ENCODE results near the gene IGSF23. TPM values are rescaled to one million over a fixed set of nuclear protein-coding genes. Genes with fewer than 3 reads are reported as not detected.
A peak's percentile ranks its signal among the peaks of the same experiment; 100 is the strongest.

Gene IGSF23
- total RNA-seq, 4 donors from 2014 or later, result not detected

DNA sequence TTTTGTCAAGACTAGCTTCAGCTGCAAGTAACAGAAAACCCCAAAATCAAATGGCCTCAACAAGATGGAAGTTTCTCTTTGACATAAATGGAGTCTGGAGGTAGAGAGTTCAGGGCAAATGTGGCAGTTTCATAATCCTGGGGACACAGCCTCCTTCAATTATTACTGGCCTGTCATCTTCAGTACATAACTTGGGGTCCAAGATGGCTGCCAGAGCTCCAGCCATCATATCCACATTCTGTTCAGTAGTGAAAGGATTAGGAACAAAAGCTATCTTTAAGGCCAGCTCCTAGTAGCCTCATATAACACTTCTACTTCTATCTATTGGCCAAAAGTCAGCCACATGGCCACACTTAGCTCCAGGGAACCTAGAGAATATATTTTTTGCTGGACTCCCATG, 15.0 kb upstream of the IGSF23 start:
- DNase-seq, result no peak
- intact Hi-C loops (cut with DNase I), result no loop called here
- H3K9me3 ChIP-seq, result peaks cover 0 to 8% (median 0%) of the 10 kb centered on the region in 3 donors
- no peaks in the 10 kb centered on the region for H3K36me3 ChIP-seq
- H3K27me3 ChIP-seq, result peaks cover 0 to 60% (median 0%) of the 10 kb centered on the region in 4 donors
- no peak for TF ChIP-seq POLR2A (IDR thresholded peaks at IDR 0.05)
- TF ChIP-seq, protein P1, sequence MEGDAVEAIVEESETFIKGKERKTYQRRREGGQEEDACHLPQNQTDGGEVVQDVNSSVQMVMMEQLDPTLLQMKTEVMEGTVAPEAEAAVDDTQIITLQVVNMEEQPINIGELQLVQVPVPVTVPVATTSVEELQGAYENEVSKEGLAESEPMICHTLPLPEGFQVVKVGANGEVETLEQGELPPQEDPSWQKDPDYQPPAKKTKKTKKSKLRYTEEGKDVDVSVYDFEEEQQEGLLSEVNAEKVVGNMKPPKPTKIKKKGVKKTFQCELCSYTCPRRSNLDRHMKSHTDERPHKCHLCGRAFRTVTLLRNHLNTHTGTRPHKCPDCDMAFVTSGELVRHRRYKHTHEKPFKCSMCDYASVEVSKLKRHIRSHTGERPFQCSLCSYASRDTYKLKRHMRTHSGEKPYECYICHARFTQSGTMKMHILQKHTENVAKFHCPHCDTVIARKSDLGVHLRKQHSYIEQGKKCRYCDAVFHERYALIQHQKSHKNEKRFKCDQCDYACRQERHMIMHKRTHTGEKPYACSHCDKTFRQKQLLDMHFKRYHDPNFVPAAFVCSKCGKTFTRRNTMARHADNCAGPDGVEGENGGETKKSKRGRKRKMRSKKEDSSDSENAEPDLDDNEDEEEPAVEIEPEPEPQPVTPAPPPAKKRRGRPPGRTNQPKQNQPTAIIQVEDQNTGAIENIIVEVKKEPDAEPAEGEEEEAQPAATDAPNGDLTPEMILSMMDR (IDR thresholded peaks at IDR 0.05), result no peak
- no peak overlapping the region for H3K27ac ChIP-seq
- H3K4me1 ChIP-seq, result no peaks in the 10 kb centered on the region
- no peak overlapping the region for H3K4me3 ChIP-seq

DNA sequence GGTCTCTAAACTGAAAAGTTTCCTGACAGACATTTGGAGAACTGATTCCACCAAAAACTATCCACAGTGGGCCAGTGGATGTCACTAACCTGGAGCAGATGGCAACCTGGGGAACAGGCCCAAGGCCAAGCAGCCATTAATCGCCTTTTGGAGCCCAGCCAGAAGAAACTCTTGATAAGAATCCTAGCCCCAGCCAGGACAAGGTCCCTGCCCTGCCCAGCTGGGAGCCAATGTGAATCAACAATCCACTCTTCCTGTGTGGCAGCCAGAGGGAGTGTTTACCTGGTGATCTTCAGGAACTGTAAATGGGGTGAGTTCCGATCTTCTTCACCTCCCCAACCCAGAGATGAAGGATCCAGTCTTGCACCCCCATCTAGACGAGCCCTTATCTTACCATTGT, 14.5 kb upstream of the IGSF23 start:
- no peak overlapping the region for H3K27ac ChIP-seq
- H3K27me3 ChIP-seq, result peaks cover 0 to 58% (median 0%) of the 10 kb centered on the region in 4 donors
- H3K4me3 ChIP-seq, result no peak overlapping the region
- intact Hi-C loops (cut with DNase I), result no loop called here
- H3K36me3 ChIP-seq, result no peaks in the 10 kb centered on the region
- H3K4me1 ChIP-seq, result peaks cover 0 to 5% (median 0%) of the 10 kb centered on the region in 3 donors
- 60 to 70% methylated on average over 1 to 3 of the region's 3 CpGs for WGBS, 2 donors
- TF ChIP-seq, protein P1 (IDR thresholded peaks at IDR 0.05), result no peak
- TF ChIP-seq POLR2A (IDR thresholded peaks at IDR 0.05), result no peak
- H3K9me3 ChIP-seq, result peaks cover 0 to 8% (median 0%) of the 10 kb centered on the region in 3 donors
- no peak for DNase-seq

DNA sequence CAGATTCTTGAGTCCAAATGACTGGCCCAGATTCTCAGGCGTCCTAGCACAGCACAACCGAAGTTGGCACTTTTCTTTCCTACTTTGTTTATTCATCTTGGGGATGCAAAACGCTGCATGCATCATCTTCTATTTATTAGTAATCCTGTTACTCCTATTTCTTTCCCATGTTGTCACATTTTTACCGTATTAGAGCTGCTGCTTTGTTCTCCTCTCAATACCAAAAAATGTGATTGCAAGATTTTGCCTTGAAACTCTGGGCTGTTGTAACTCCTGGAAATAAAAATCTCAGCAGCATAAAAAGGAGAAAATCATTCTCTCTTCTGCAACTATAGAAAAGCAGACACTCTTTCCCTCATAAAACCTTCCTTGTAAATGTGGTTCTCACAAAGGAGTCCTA, 12.9 kb upstream of the IGSF23 start:
- TF ChIP-seq, protein P1 (IDR thresholded peaks at IDR 0.05), result no peak
- TF ChIP-seq POLR2A (IDR thresholded peaks at IDR 0.05), result no peak
- Histone ChIP-seq H3K36me3 (no peaks in the 10 kb centered on the region), H3K27me3 (peaks cover 0 to 64% (median 0%) of the 10 kb centered on the region in 4 donors), H3K4me3 (no peak overlapping the region), H3K9me3 (peaks cover 0 to 8% (median 0%) of the 10 kb centered on the region in 3 donors), H3K4me1 (peaks cover 0 to 10% (median 0%) of the 10 kb centered on the region in 3 donors), H3K27ac (no peak overlapping the region)
- 61 to 67% methylated on average over 4 of the region's 4 CpGs for WGBS, 2 donors
- DNase-seq, result no peak
- intact Hi-C loops (cut with DNase I), result no loop called here

DNA sequence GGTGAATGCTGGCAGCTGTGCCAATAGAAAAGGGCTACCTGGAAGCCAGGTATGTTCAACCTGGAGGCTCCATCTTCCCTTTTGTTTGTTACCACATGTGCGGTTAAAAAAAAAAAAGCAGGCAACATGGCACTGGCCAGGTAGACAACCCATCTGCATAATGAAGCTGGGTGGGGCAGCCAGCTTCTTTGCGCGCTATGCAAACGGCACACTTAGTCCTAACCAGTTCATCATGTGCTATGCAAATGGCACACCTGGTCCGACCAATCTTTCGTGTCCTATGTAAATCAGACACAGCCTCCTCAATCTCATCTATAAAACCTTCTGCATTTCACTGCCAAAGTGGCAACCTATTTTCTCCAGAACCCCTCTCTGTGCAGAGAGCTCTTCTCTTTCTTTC, 11.3 kb upstream of the IGSF23 start:
- DNase-seq, result no peak
- TF ChIP-seq, protein P1 (IDR thresholded peaks at IDR 0.05), result no peak
- TF ChIP-seq POLR2A (IDR thresholded peaks at IDR 0.05), result no peak
- Histone ChIP-seq H3K27ac (no peak overlapping the region), H3K36me3 (no peaks in the 10 kb centered on the region), H3K27me3 (peaks cover 0 to 55% (median 0%) of the 10 kb centered on the region in 4 donors), H3K4me3 (no peak overlapping the region), H3K9me3 (peaks cover 0 to 8% (median 0%) of the 10 kb centered on the region in 3 donors), H3K4me1 (peaks cover 0 to 11% (median 0%) of the 10 kb centered on the region in 3 donors)
- WGBS, 2 donors, result 36 to 45% methylated on average over 6 of the region's 6 CpGs
- intact Hi-C loops (cut with DNase I), result no loop called here

DNA sequence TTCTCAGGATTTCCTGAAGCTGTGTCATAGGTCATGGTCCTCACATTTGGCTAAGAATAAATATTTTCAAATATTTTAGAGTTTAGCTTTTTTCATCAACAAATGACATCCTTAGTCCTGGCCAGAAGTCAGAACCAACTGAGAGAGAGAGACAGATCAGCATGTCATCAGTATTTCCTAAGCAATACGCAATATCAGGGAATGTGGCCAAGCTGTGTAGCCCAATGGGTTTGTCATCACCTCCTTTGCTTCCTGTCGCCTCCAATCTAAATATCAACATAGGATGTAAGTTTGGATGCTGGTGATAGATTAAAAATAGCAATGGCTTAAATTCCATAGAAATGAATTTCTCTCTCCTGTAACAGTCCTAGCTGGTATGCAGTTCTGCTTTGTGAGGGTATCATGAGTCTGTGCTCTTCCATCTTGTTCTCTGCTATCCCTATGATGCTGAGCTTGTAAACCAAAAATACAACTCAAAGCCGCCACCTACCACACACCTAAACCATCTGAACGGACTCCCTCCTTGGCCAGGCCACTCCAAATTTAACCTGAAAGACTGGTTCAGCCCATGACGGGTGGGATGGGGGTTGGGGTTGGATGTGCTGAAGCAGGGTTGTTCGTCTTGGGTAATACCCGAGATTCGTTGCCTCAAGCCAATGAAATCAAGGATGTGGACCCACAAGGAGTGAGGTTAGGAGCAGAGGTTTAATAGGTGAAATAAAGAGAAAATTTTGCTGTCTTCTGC, 10.0 kb upstream of the IGSF23 start:
- no peak for DNase-seq
- peaks cover 0 to 49% (median 0%) of the 10 kb centered on the region in 4 donors for H3K27me3 ChIP-seq
- 52 to 53% methylated on average over 7 to 8 of the region's 8 CpGs for WGBS, 2 donors
- H3K27ac ChIP-seq, result peak overlapping the region in 3 of 4 donors; percentile 0 to 33 (median 9)
- peaks cover 0 to 7% (median 0%) of the 10 kb centered on the region in 3 donors for H3K9me3 ChIP-seq
- no peak overlapping the region for H3K4me3 ChIP-seq
- TF ChIP-seq POLR2A (IDR thresholded peaks at IDR 0.05), result no peak
- TF ChIP-seq, protein P1 (IDR thresholded peaks at IDR 0.05), result no peak
- H3K4me1 ChIP-seq, result peaks cover 0 to 24% (median 4%) of the 10 kb centered on the region in 3 donors
- H3K36me3 ChIP-seq, result no peaks in the 10 kb centered on the region
- intact Hi-C loops (cut with DNase I), result no loop called here
